ENCODE results near the gene LIN28A. TPM values are rescaled to one million over a fixed set of nuclear protein-coding genes. Genes with fewer than 3 reads are reported as not detected.

Gene LIN28A
- total and polyA plus RNA-seq, 10 of the 15 experiments (the other 5 are each of a cell fraction or from before 2014, with no cell fraction given): 0.13 to 0.59 (median 0.30) TPM; not detected in 7

GRCh38 chr1:26413031-26413430 lies 2.4 kb downstream of the LIN28A start:
- in situ Hi-C loops (cut with MboI): no loop called here
- Histone ChIP-seq H3K9me3 (replicated peaks; ENCODE audit: control insufficient read depth, insufficient read depth, low read length) (no peaks in the 10 kb centered on the region), H3K4me1 (ENCODE audit: control insufficient read depth, insufficient read depth, low read length) (no peaks in the 10 kb centered on the region), H3K79me2 (ENCODE audit: control insufficient read depth, insufficient read depth, low read length) (no peaks in the 10 kb centered on the region), H4K20me1 (ENCODE audit: control insufficient read depth, insufficient read depth) (no peaks in the 10 kb centered on the region), H3K27ac (ENCODE audit: control insufficient read depth, insufficient read depth) (no peak overlapping the region), H3K4me3 (no peak overlapping the region), H2AFZ (ENCODE audit: control insufficient read depth, low read depth, low read length) (no peak overlapping the region), H3K4me2 (ENCODE audit: control insufficient read depth, insufficient read depth) (no peak overlapping the region), H3K36me3 (ENCODE audit: control insufficient read depth in 2 of 2, insufficient read depth in 2 of 2, low read length in 1 of 2) (no peaks in the 10 kb centered on the region), H3K9ac (ENCODE audit: control insufficient read depth, insufficient read depth, low read length) (no peak overlapping the region), H3K27me3 (replicated peaks in 1 of 2; ENCODE audit: control insufficient read depth in 2 of 2, insufficient read depth in 2 of 2, low read length in 1 of 2) (peaks cover 8 to 10% of the 10 kb centered on the region in 2 experiments)
- no peak for ATAC-seq
- POLR2A ChIA-PET: interaction anchor here (0.6 kb wide), 1 partner anchor 63 kb away, joined by 6 read pairs; no protein-coding TSS in a partner anchor
- FAIRE-seq: no peak
- CTCF ChIA-PET: interaction anchor here (0.7 to 1.2 kb wide), 3 partner anchors 19 to 269 kb away, joined by 3 to 5 read pairs (median 3); no protein-coding TSS in a partner anchor
- 0% methylated on average over 1 of the region's 1 CpG for WGBS (ENCODE audit: insufficient coverage, insufficient replicate concordance, low lambda C conversion rate, missing lambda C conversion rate)
- TF ChIP-seq MEF2B (IDR thresholded peaks at IDR 0.05; ENCODE audit: partially characterized antibody, poor library complexity, severe bottlenecking) (no peak), MTA2 (IDR thresholded peaks at IDR 0.05; ENCODE audit: low read depth) (no peak), GATAD2B (conservative IDR thresholded peaks at IDR 0.05; ENCODE audit: low read depth) (no peak), CREB1 (IDR thresholded peaks at IDR 0.05; ENCODE audit: low read depth) (no peak), KLF5 (IDR thresholded peaks at IDR 0.05; ENCODE audit: partially characterized antibody) (no peak), BCLAF1 (IDR thresholded peaks at IDR 0.05) (no peak), MYC (IDR thresholded peaks at IDR 0.05; ENCODE audit: insufficient read depth, insufficient read length, insufficient replicate concordance, low read length, severe bottlenecking) (no peak)
- BruUV-seq (replicated peaks): no TSS peak
- no peak for DNase-seq (ENCODE audit: low read depth, low spot score)
- SMC1A ChIA-PET (ENCODE audit: uncharacterized antibody, unreplicated experiment): no interaction called here
- RAD21 ChIA-PET (ENCODE audit: unreplicated experiment): no interaction called here
- intact Hi-C loops (cut with micrococcal nuclease; ENCODE audit: unreplicated experiment): loop anchor here (10.0 kb wide), 1 partner anchor 48 kb away; no protein-coding TSS in a partner anchor
